ENCODE results near the gene PPY. TPM values are rescaled to one million over a fixed set of nuclear protein-coding genes. Genes with fewer than 3 reads are reported as not detected.

PPY gene, protein sequence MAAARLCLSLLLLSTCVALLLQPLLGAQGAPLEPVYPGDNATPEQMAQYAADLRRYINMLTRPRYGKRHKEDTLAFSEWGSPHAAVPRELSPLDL
- total RNA-seq (not detected in 2 replicates), polyA plus RNA-seq (not detected in 2 replicates), polyA minus RNA-seq (ENCODE audit: low replicate concordance) (not detected in 2 replicates)
- polyA plus RNA-seq (2012), result not detected in 2 replicates

DNA sequence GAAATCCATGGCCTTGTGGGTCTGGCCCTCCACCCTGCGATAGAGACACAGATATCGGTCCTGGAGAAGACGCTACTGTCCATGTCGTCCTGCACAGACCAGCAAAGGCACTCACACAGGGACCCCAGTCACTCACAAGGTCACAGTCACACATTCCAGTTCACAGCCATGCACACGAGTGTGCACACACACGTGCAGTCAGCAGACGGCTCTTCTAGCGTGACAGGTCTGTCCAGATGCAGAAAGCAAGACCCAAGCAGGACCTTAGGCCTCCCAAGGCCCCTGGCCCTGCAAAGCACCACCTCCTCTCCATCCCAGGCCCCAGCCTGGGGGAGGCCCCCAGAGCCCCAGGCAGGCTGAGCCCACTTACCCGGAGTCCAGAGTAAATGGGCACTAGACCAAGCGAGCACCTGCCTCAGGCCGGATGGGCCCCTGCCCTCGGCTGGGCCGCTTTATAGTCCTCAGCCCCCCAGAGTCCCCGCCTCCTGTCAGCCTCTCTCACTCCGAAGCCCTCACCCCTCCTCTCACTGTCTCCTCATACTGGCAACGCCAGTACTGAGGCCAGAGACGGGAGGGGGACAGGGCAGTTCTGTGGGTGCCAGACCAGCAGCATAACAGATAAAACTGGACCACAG lies at the start of gene PPY:
PPY (minus strand) TSS at position 426 of the 635 bp plus-strand sequence. CDS start 822 bp downstream, outside the sequence.
- peaks cover 5% of the 10 kb centered on the region for H3K4me1 ChIP-seq (ENCODE audit: control insufficient read depth, extremely low read depth, insufficient read depth, low read length)
- no peaks in the 10 kb centered on the region for H3K9me3 ChIP-seq (ENCODE audit: control insufficient read depth, insufficient read depth, low read depth, low read length)
- H3K79me2 ChIP-seq (ENCODE audit: control insufficient read depth, insufficient read depth, low read length), result no peaks in the 10 kb centered on the region
- no peak within 1 kb of the TSS for H2AFZ ChIP-seq (ENCODE audit: low read length)
- no peaks in the 10 kb centered on the region for H3K36me3 ChIP-seq (ENCODE audit: control insufficient read depth, insufficient read depth, low read length)
- DNase-seq (ENCODE audit: low read depth in 2 of 2), result no peak
- no peak within 1 kb of the TSS for H3K4me2 ChIP-seq (ENCODE audit: extremely low read depth, insufficient read depth, low read length)
- H3K27me3 ChIP-seq (ENCODE audit: control insufficient read depth, insufficient read depth, low read length), result peaks cover 3% of the 10 kb centered on the region
- TF ChIP-seq, protein P1, sequence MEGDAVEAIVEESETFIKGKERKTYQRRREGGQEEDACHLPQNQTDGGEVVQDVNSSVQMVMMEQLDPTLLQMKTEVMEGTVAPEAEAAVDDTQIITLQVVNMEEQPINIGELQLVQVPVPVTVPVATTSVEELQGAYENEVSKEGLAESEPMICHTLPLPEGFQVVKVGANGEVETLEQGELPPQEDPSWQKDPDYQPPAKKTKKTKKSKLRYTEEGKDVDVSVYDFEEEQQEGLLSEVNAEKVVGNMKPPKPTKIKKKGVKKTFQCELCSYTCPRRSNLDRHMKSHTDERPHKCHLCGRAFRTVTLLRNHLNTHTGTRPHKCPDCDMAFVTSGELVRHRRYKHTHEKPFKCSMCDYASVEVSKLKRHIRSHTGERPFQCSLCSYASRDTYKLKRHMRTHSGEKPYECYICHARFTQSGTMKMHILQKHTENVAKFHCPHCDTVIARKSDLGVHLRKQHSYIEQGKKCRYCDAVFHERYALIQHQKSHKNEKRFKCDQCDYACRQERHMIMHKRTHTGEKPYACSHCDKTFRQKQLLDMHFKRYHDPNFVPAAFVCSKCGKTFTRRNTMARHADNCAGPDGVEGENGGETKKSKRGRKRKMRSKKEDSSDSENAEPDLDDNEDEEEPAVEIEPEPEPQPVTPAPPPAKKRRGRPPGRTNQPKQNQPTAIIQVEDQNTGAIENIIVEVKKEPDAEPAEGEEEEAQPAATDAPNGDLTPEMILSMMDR (conservative IDR thresholded peaks at IDR 0.05 in 1 of 2, IDR thresholded peaks at IDR 0.05 in 1 of 2; ENCODE audit: low read depth in 1 of 2, low read length in 2 of 2), result no peak
- TF ChIP-seq EZH2 (IDR thresholded peaks at IDR 0.05; ENCODE audit: low read length, missing control alignments), result no peak
- H3K9ac ChIP-seq (ENCODE audit: insufficient read depth, low read length), result no peak within 1 kb of the TSS
- no peak within 1 kb of the TSS for H3K27ac ChIP-seq (ENCODE audit: insufficient read depth, low read length)
- no peaks in the 10 kb centered on the region for H4K20me1 ChIP-seq (ENCODE audit: control insufficient read depth, extremely low read depth, insufficient read depth, low read length)
- no peak within 1 kb of the TSS for H3K4me3 ChIP-seq (replicated peaks in 1 of 4; ENCODE audit: control extremely low read depth in 1 of 4, insufficient read depth in 1 of 4, low read depth in 3 of 4, low read length in 4 of 4)

DNA sequence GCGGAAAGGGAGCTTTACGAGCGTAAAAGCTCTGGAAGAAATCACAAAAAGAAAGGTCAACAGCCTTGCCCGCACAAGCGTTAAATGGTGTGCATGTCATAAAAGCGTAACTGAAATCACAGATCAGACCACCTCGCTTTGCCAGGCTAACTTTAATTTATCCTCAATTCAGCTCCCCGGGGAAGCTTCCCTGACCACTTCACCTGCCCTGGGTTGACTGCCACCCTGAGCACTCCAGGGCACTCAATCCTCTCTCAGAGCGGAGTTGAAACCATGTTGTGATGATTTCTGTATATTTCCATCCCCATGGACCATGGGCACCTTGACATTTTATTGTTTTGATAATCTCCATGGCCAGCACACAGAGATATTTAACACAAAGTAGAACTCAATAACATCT lies 46.0 kb upstream of the PPY start:
- Histone ChIP-seq H3K27me3 (ENCODE audit: control insufficient read depth, insufficient read depth, low read length) (peaks cover 16% of the 10 kb centered on the region), H3K79me2 (ENCODE audit: control insufficient read depth, insufficient read depth, low read length) (no peaks in the 10 kb centered on the region)
- DNase-seq (ENCODE audit: low read depth in 2 of 2), result no peak

More for the DNA sequence above, 46.0 kb upstream of the PPY start:
- H3K36me3 ChIP-seq (ENCODE audit: control insufficient read depth, insufficient read depth, low read length), result no peaks in the 10 kb centered on the region
- TF ChIP-seq, protein P1 (conservative IDR thresholded peaks at IDR 0.05 in 1 of 2, IDR thresholded peaks at IDR 0.05 in 1 of 2; ENCODE audit: low read depth in 1 of 2, low read length in 2 of 2), result no peak
- no peak for TF ChIP-seq EZH2 (IDR thresholded peaks at IDR 0.05; ENCODE audit: low read length, missing control alignments)
- H3K9ac ChIP-seq (ENCODE audit: insufficient read depth, low read length), result no peak overlapping the region
- no peaks in the 10 kb centered on the region for H4K20me1 ChIP-seq (ENCODE audit: control insufficient read depth, extremely low read depth, insufficient read depth, low read length)
- H3K9me3 ChIP-seq (ENCODE audit: control insufficient read depth, insufficient read depth, low read depth, low read length), result no peaks in the 10 kb centered on the region
- H3K27ac ChIP-seq (ENCODE audit: insufficient read depth, low read length), result no peak overlapping the region
- H3K4me2 ChIP-seq (ENCODE audit: extremely low read depth, insufficient read depth, low read length), result no peak overlapping the region
- H3K4me3 ChIP-seq (replicated peaks in 1 of 4; ENCODE audit: control extremely low read depth in 1 of 4, insufficient read depth in 1 of 4, low read depth in 3 of 4, low read length in 4 of 4), result no peak overlapping the region
- H3K4me1 ChIP-seq (ENCODE audit: control insufficient read depth, extremely low read depth, insufficient read depth, low read length), result no peaks in the 10 kb centered on the region
- no peak overlapping the region for H2AFZ ChIP-seq (ENCODE audit: low read length)
